Measurements from ENCODE around the gene SRF.

DNA sequence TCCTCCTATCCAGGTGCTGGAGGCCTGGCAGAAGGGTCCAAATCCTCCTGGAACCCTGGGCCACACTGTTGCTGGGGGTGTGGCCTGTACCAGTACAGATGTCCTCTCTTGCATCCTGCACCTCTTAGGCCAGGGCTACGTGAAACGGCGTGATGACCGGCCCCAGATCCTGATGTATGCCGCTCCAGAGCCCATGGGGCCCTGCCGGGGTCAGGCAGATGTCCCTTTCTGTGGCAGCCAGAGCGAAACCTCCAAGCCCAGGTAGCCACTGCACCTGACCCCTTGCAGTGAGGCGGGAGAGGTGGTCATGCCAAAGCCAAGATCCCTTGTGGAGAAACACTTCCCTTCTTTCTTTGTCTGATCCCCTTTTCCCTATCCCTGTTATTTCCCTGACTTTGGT lies 44.0 kb downstream of the SRF start:
- TF ChIP-seq POLR2A (IDR thresholded peaks at IDR 0.05): no peak
- no peak for TF ChIP-seq CTCF (IDR thresholded peaks at IDR 0.05)

Measured in uterus (tissue), 2 donors.